HepG2 (cell line): ENCODE results near the gene AANAT. TPM values are rescaled to one million over a fixed set of nuclear protein-coding genes. Genes with fewer than 3 reads are reported as not detected.
A peak's percentile ranks its signal among the peaks of the same experiment; 100 is the strongest.

Experiments
- AHR ChIP-seq: IDR thresholded peaks from 2 replicates; pipeline ENCODE4 v1.6.1; 2018; ENCODE audit warnings: missing genetic modification reagents, missing compliant biosample characterization
- ARNTL ChIP-seq: sonication (generic); formaldehyde crosslinking; IDR thresholded peaks from 2 replicates; pipeline ENCODE4 v1.4.0; 2020; ENCODE audit warnings: mild to moderate bottlenecking, missing genetic modification reagents
- CBX2 ChIP-seq, 2 experiments: fragments of 200-600 bp in 1 of 2; sonication (generic); formaldehyde crosslinking in 1 of 2; IDR thresholded peaks; 2 replicates each; pipeline versions ENCODE4 v1.7.0 to v1.8.1; 2018 to 2022; ENCODE audit warnings: low read depth in 2 of 2, low read length in 1 of 2, mild to moderate bottlenecking in 1 of 2, missing genetic modification reagents in 1 of 2
- HNRNPK ChIP-seq: fragments of 200-400 bp; formaldehyde crosslinking; IDR thresholded peaks from 2 replicates; pipeline ENCODE4 v1.6.1; 2018; ENCODE audit warnings: low read length, low read depth, moderate library complexity, mild to moderate bottlenecking; ENCODE audit not compliant: poor library complexity, severe bottlenecking
- HNRNPUL1 ChIP-seq: fragments of 200-400 bp; formaldehyde crosslinking; IDR thresholded peaks from 2 replicates; pipeline ENCODE4 v1.6.1; 2017; ENCODE audit warnings: low read depth, mild to moderate bottlenecking, low read length, moderate library complexity
- MAF1 ChIP-seq: sonication (generic); formaldehyde crosslinking; IDR thresholded peaks from 2 replicates; pipeline ENCODE4 v1.5.0; 2020; ENCODE audit warnings: missing genetic modification reagents, borderline replicate concordance
- MEF2D ChIP-seq: sonication (generic); formaldehyde crosslinking; IDR thresholded peaks from 2 replicates; pipeline ENCODE4 v1.5.1; 2020; ENCODE audit warnings: mild to moderate bottlenecking, missing genetic modification reagents
- NFKB2 ChIP-seq: sonication (generic); formaldehyde crosslinking; IDR thresholded peaks from 2 replicates; pipeline ENCODE4 v1.4.0; 2020; ENCODE audit warnings: missing genetic modification reagents, borderline replicate concordance
- SIX1 ChIP-seq: sonication (generic); formaldehyde crosslinking; IDR thresholded peaks from 2 replicates; pipeline ENCODE4 v1.4.0; 2020; ENCODE audit warnings: missing genetic modification reagents, borderline replicate concordance
- TSC22D2 ChIP-seq: sonication (generic); formaldehyde crosslinking; IDR thresholded peaks from 2 replicates; pipeline ENCODE4 v1.5.1; 2020; ENCODE audit warnings: missing genetic modification reagents, mild to moderate bottlenecking, borderline replicate concordance
- ZBTB46 ChIP-seq: sonication (generic); formaldehyde crosslinking; IDR thresholded peaks from 2 replicates; pipeline ENCODE4 v1.4.0; 2020; ENCODE audit warnings: mild to moderate bottlenecking, missing genetic modification reagents, borderline replicate concordance
- ZFP36L2 ChIP-seq: sonication (generic); formaldehyde crosslinking; IDR thresholded peaks from 2 replicates; pipeline ENCODE4 v1.4.0; 2020; ENCODE audit warnings: missing genetic modification reagents
- ZNF143 ChIP-seq: sonication (generic); formaldehyde crosslinking; IDR thresholded peaks from 2 replicates; pipeline ENCODE4 v1.4.0; 2020; ENCODE audit warnings: missing genetic modification reagents
- ZNF260 ChIP-seq: sonication (generic); formaldehyde crosslinking; IDR thresholded peaks from 2 replicates; pipeline ENCODE4 v1.4.0; 2020; ENCODE audit warnings: missing genetic modification reagents, low read depth, mild to moderate bottlenecking, borderline replicate concordance
- ZNF318 ChIP-seq: sonication (generic); formaldehyde crosslinking; IDR thresholded peaks from 2 replicates; pipeline ENCODE4 v1.4.0; 2020; ENCODE audit warnings: mild to moderate bottlenecking, missing genetic modification reagents
- ZNF615 ChIP-seq: sonication (generic); formaldehyde crosslinking; IDR thresholded peaks from 2 replicates; pipeline ENCODE4 v1.5.0; 2020; ENCODE audit warnings: mild to moderate bottlenecking, missing genetic modification reagents, borderline replicate concordance
- polyA plus RNA-seq, 8 experiments: library from polyadenylated mRNA; depleted of rRNA in 3 of 8; stranded (reverse) in 7 of 8; unstranded in 1 of 8; fragments of >200 nt; fragmentation: Illumina TruSeq in 4 of 8; extraction: Trizol in 4 of 8; gene quantifications; 2 replicates each; pipeline versions ENCODE4 v1.2.1 to v1.2.3, GENCODE V29; 2011 to 2016; ENCODE audit warnings: low read depth in 4 of 8, missing spikeins in 1 of 8, mixed read lengths in 1 of 8; ENCODE audit not compliant: insufficient read depth in 1 of 8
- total RNA-seq, 5 experiments: library from RNA; depleted of rRNA; stranded (reverse); fragments of >200 nt; fragmentation: Illumina TruSeq; extraction: Trizol; gene quantifications; 2 replicates each; pipeline ENCODE4 v1.2.3, GENCODE V29; 2016; ENCODE audit warnings: low read depth in 1 of 5

Gene AANAT
- total and polyA plus RNA-seq, 2 of the 13 experiments (the other 11 are each of a cell fraction or from before 2014, with no cell fraction given): 0.07 TPM; not detected in 1

GRCh38 chr17:76497979-76498875, 30.8 kb downstream of the AANAT start (continued):
- 0 out of 2 replicates have a peak, but pooled peaks have one; percentile 21 for TF ChIP-seq ZNF615 (CRISPR knock-in tag)
- peak; percentile 81; the same call in 1 of the 2 replicates for TF ChIP-seq NFKB2
- TF ChIP-seq ZNF260 (CRISPR knock-in tag): no peak
- peak; percentile 40; the same call in 1 of the 2 replicates for TF ChIP-seq AHR (CRISPR knock-in tag)
- TF ChIP-seq MEF2D: peak; percentile 79; the same call in 1 of the 2 replicates
- TF ChIP-seq ZNF318: 0 out of 2 replicates have a peak, but pooled peaks have one; percentile 59
- TF ChIP-seq ZBTB46 (CRISPR knock-in tag): peak; percentile 76; the same call in 1 of the 2 replicates
- no peak for TF ChIP-seq ZFP36L2 (CRISPR knock-in tag)
- 0 out of 2 replicates have a peak, but pooled peaks have one; percentile 9 for TF ChIP-seq TSC22D2 (CRISPR knock-in tag)
- no peak for TF ChIP-seq SIX1
- no peak for TF ChIP-seq ARNTL (CRISPR knock-in tag)
- TF ChIP-seq CBX2 (IDR thresholded peaks at IDR 0.05; ENCODE audit: low read depth, low read length): no peak
- 0 out of 2 replicates have a peak, but pooled peaks have one; percentile 13 for TF ChIP-seq CBX2 (CRISPR knock-in tag; IDR thresholded peaks at IDR 0.05; ENCODE audit: low read depth)
- peak; percentile 23 for TF ChIP-seq HNRNPK
- TF ChIP-seq HNRNPUL1: no peak
- no peak for TF ChIP-seq ZNF143
- no peak for TF ChIP-seq MAF1 (CRISPR knock-in tag)
